GM03348 (cell line): ENCODE data around the gene RNF11.
"Not testable (repeated sequence)": the region's sequence is repeated elsewhere in the genome, so short reads cannot be mapped to it uniquely, and the experiment has no call there.

ENCODE experiments used
- DNase-seq: peaks from one replicate; pipeline ENCODE4 v3.0.0; 2012; ENCODE audit warnings: low spot score

Gene RNF11, protein sequence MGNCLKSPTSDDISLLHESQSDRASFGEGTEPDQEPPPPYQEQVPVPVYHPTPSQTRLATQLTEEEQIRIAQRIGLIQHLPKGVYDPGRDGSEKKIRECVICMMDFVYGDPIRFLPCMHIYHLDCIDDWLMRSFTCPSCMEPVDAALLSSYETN

DNA sequence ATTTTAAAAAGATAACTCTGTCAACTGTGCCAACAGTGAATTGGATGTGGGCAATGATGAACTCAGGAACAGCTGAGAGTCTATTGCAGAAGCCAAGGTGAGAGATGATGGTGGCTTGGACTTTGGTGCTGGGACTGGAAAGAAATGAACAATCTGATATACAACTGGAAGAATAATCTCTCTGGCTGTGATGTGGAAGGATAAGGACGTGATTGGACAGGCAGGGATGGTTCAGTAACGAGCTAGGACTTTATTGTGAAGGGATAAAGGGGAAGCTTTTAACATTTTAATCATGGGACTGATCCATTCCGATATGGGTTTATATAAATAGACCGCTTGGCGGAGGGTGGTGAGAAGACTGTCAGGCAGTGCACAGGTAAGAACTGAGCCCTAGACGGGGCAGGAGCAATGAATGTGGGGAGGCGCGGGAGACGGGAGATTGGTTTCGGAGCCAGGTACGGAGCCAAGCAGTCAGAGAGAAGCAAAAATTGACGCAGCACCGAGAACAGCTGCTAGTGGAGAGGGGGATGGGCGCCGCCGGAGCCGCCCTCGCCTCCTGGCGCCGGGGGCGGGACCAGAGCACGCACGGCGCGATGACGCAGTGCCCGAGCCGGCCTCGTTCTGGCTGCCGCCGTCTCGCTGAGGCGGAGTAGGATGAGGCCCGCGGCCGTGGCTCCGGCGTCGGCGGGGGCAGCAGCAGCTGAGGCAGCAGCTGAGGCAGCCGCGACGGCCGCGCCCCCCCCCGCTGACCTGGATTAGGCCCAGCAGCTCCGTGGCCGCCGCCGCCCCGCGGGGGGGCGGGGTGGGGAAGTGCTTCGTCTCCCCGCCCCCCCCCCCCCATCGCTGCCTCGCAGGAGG lies at the start of gene RNF11:
RNF11 (plus strand) TSS at position 601 of the 858 bp plus-strand sequence. CDS start 484 bp downstream, outside the sequence.
- DNase-seq: peak; percentile 98

DNA sequence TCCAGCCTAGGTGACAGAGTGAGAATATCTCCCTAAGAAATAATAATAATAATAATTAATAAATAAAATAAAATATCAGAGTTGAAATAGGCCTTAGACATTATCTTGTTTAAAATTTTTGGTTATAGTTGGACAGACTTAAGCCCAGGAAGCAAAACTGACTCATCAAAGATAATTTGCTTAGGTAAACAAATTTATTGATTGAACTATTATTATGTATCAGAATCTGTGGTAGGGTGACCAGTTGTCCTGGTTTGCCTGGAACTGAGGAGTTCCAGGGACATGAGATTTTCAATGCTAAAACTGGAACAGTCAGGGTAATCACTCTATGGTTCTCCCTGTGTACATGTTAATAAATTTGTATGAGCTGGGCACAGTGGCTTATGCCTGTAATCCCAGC lies 47.8 kb upstream of the RNF11 start:
- DNase-seq: no peak

DNA sequence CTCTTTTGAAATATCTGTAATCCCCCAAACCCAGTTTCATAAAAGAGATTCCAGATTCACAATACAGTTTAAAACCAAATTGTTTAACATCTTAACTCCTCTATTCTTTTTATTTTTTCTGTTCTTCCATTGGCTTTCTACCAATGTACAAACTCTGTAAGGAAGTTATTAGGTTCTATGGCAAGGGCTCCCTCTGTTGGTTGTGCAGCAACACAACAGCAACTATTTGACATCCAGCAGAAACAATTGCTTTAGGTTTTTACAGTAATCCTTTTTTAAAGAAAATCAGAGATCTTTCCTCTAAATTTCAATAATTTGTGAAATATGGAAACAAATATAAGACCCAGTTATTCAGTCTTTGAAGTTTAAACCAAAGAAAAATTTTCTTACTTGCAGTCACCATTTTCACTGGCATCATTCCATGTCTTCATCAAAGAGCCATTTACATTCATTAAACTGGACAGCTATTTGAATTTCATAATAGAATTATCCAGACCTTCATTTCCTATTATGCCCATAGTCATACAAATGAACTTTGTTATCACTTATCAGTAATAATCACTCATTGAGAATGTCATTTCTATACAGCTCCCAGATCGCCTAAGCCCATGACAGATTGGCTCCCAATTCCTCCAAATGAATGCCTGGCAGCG lies 46.5 kb upstream of the RNF11 start:
- DNase-seq: peak; percentile 83

DNA sequence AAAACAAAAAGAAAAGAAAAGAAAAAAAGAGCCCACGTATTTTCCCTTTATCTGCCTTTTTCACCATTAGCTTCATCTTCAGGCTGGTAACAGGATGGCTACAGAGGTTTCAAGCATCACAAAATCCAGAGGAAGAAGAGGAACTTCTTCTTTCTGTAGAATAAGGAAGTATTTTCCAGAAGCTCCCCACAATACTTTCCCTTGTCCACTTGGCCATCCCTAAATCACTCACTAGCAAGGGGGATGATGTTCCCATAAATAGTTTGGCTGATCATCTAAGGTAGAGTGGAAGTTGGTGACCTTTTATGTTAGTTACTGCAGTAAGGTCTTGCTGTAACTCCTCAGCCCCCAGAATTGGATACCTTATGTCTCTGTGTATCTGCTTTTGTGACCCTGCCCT lies 45.1 kb upstream of the RNF11 start:
- DNase-seq: no peak

DNA sequence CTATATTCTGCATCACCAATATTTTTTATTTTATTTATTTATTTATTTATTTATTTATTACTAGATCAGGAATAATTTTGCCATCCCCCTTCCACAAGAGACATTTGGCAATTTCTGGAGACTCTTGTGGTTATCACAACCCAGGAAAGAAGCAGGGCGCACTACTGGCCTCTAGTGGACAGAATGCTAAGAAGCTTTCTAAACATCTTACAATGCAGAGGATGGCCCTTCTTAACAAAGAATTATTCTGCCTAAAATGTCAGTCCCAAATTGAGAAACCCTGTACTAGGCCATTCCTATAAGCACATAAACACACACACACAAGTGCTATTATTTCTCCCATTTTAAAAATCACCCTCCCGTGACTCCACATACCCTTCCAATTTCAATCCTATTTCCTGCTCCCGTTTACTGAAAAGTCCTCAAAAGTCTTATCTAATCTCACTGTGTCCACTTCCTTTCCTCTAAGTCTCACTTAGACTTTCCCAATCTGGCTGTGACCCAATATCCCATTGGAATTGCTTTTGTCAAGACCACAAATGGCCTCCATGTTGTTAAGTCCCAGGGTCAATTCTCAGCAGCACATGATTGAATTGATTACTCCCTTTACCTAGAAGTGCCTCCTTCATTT lies 43.7 kb upstream of the RNF11 start:
- peak; percentile 81 for DNase-seq

DNA sequence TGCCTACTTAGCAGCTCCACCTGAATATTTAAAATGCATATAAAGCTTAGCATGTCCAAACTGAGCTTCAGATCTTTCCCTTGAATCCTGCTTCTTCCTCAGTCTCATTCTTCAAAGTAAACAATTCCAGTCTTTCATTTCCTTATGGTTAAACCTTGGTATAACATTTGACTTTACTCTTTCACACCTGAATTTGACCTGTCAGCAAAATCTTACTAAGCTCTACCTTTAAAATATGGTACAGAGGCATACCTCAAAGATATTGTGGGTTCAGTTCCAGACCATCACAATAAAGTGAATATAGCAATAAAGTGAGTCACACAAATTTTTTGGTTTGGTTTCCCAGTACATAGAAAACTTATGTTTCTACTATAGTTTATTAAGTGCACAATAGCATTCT lies 42.5 kb upstream of the RNF11 start:
- no peak for DNase-seq

DNA sequence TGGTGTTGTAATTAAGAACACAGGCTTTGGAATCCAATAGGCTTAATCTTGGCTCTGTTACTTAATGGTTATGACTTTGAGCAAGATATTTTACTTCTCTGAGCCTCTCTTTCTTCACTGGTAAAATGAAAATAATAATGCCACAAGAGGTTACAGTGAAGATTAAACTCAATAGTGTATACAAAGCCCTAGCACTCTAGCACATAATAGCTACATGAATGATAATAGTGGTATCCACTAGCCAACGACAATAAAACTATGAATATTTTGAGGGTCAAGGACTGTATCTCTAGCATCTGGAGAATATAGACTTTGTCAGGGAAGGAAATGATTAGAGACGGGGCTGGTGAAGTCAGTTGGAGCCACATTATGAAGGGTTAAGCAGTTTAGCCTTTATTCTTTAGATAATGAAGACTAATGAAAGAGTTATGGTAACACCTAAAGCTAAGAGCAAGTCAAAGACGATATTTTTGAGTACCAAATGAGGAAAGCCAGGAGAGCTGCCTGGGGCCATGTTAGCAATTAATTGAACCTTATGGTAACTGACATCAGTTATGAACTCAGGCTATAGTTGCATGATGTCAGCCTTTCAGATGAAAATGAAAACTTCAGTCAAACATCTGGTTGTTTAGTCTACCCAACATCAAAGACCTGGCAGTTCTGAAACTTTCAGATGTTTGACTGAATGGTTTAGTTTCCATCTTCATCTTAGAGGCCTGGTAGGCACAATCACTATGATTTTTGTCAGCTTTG lies 32.8 kb upstream of the RNF11 start:
- DNase-seq: no peak

DNA sequence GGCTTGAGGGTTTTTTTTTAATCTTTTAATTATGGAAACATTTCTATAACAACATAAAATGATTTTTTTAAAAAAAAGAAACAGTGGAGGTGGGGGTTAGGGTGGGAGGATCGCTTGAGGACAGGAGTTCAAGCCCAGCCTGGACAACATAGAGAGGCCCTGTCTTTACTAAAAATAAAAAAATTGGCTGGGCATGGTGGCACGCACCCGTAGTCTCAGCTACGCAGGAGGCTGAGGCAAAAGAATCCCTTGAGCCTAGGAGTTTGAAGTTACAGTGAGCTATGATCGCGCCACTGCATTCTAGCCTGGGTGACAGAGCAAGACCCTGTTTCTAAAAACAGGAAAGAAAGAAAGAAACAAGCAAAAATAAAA lies 32.2 kb upstream of the RNF11 start:
- DNase-seq: no peak

DNA sequence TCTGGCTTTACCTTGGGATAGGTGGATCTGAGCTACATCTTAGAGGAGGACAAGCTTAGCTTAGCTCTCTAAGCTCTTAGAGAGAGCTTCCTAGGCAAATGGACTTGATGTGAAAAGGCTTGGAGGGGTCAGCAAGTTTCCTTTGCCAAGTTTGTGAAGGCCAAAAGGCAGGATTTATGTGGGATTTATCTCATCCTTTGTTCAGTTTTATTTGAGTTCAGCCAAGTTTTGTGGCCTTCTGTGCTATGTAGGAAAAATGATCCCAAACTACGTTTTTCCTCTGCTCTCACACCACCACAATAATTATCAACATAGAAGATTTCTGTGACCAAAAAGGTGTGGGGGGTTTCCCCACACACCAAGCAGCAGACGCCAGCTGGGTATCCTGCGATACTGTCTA lies 26.0 kb upstream of the RNF11 start:
- DNase-seq: no peak

DNA sequence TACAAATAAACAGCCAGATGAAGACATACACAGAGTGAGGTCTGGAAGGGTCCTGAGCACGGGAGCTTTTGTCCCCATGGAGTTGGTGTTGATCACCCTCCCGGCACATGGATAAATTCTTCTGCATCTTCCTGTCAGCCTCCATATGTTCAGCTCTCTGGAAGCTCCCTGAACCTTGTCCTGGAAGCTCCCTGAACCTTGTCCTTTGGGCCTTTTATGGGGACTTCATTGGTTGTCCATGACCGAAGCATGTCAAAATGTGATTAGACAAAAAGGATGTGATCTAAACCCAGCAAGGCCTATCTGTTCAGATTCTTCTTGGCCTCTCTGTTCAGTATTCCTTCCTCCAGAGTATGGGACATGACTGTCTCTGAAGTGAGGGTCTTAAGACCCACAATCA lies 25.4 kb upstream of the RNF11 start:
- DNase-seq: no peak

DNA sequence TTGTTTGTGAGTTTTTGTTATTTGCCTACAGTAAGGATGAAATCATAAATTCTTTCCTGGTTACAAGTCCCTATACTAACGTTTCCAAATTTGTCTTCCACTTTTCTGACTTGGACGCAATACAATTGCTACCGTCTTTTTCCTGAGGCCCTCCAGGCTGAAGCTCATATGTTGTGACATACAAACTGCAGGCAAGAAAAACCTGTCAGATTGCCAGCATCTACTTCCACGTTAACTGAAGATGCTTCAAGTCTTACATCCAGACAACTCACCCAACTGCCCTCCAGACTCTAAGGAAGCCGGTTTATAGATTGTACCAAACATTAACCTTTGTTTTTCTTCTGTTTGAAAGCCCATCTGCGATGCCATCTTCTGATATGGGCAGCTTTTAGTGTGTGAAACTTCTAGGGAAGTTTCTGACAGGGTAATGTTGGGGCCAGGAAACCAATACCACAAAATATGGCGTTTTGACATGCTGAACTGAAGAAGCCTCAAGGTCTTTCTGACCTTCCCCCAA lies 21.4 kb upstream of the RNF11 start:
- DNase-seq: peak; percentile 64

DNA sequence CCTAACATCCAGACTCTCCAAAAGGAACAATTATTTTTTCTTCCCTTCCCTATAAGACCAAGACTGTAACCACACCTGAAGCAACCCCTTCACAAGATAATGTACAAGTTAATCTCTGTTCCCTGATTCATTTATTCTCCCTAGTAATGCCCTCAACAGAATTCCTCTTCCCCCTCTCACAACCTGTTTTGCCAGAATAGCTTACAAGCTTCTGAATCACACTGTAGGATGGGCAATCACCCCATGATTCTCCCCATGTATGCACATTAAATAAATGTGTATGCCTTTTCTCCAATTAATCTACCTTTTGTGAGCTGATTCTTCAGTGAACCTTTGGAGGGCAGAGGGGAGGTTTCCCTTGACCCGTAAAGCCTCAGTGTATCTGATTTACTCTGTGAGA lies 20.9 kb upstream of the RNF11 start:
- DNase-seq: no peak

DNA sequence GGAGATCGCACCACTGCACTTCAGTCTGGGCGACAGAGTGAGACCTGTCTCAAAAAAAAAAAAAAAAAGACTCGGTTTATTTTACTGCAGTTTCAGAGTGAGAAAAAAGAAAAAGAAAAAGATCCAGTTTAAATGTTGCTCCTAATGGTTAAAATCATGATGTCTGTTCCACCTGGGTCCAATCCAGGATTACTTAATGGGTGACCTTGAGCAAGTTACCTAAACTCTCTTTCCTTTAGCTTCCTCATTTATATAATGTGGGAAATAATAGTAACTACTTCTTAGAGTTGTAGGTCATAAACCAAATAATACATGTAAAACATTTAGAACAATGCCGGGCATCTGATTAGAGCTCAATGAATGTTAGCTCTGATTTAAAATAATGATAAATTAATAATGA lies 19.4 kb upstream of the RNF11 start:
- DNase-seq: no peak

DNA sequence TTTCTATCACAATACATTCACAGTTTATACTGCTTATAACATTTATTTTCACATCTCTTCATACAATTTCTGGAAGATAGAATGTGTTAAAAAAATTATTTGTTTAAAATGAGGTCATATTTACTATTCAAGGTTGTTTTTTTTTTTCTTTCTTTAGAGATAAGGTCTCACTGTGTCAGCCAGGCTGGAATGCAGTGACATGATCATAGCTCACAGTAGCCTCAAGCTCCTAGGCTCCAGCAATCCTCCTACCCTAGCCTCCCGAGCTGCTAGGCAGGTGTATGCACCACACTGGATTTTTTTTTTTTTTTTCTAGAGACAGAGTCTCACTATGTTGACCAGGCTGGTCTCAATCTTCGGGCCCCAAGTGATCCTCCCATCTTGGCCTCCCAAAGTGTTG lies 19.0 kb upstream of the RNF11 start:
- DNase-seq: no peak

DNA sequence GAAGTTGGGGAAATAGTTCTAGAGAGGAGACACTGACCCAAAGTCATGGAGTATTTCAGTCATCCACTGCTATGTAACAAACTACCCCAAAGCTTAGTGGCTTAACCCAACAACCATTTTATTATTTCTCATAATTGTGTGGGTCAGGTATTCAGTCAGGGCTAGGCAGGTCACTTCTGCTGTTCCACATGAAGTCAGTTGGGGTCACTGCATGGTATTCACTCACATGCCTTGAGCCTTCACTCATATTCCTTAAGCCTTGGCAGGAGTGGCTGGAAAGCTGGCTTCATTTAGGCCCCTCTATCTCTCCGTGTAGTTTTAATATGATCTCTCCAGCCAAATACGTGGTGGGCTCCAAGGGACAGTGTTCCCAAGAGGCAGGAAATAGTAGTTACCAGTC lies 17.5 kb upstream of the RNF11 start:
- no peak for DNase-seq

DNA sequence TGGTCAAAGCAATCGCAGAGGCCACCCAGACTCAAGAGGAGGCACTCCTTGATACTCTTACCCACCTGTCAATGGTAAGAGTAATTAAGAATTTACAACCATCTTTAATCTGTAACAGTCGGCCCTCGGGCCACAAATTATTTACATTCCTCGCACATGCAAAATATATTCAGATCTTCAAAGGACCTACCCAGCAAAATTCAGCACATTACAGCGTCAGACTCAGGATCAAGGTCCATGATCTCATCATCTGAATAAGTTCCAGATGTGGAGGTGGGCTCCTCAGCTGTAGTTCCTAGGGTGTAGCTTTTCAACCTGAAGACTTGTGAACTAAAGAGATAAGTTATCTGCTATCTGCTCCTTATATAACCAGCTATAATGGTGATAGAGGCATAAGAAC lies 17.1 kb upstream of the RNF11 start:
- no peak for DNase-seq

DNA sequence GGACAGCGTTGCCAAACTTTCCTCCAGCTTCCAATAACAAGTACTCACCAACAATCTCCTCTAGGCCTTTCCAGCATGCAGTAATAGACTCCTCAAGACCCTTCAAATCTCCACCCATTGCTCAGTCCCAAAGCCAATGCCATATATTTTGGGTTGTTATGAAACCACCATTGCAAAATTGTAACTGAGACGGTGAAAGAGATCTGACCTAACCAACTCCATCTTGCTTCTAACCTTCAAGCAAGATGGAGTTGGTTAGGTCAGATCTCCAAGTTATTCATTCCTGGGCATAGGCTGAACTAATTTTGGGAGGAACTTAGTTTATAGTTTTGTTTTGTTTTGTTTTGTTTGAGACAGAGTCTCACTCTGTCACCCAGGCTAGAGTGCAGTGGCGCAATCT lies 14.5 kb upstream of the RNF11 start:
- not testable (repeated sequence) for DNase-seq

DNA sequence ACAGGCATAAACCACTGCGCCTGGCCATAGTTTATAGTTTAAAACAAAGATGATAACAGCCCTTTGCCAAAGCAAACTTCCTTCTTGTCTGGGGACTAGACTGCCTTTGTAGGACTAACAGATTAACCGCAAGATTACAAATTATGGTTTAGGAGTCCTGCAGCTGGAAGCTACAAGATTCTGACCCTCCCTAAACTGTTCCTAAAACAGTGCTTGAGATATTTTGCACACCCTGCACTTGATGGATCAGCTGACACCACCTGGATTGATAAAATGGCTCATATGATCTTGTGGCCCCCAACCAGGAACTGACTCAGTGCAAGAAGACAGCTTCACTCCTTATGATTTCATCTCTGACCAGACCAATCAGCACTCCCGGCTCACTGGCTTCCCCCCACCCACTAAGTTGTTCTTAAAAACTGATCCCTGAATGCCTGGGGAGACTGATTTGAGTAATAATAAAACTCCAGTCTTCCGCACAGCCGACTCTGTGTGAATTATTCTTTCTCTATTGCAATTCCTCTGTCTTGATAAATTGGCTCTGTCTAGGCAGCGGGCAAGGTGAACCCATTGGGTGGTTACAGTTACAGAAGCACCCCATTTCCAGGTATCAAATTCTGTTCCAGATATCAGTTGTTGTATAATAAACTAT lies 13.8 kb upstream of the RNF11 start:
- DNase-seq: no peak

DNA sequence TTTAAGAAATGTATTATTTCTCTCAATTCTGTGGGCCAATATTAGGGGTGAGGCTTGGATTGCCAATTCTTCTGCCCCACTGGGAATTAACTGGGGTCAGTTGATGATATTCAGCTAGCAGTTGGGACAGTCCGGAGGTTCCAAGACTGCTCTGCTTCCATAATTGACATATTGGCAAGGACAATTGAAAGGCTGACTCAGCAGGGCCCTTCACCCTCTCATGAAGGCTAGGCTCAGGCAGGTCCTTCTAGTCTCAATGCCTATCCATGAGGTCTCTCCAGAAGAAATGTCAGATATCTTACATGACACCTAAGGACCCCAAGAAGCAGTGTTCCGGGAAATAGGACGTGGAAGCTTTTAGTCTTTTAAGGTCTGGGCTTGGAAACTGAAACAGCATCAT lies 13.3 kb upstream of the RNF11 start:
- no peak for DNase-seq

DNA sequence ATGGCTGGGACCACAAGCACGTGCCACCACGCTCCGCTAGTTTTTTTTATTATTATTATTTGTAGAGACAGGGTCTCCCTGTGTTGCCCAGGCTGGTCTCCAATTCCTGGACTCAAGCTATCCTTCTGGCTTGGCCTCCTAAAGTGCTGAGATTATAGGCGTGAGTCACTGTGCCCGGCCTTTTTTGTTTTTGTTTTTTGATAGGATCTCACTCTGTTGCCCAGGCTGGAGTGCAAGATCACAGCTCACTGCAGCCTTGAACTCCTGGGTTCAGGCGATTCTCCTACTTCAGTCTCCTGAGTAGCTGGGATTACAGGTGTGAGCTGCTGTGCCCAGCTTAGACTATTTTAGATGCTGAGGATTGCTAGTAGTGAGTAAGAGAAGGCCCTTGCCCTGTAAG lies 11.8 kb upstream of the RNF11 start:
- no peak for DNase-seq

DNA sequence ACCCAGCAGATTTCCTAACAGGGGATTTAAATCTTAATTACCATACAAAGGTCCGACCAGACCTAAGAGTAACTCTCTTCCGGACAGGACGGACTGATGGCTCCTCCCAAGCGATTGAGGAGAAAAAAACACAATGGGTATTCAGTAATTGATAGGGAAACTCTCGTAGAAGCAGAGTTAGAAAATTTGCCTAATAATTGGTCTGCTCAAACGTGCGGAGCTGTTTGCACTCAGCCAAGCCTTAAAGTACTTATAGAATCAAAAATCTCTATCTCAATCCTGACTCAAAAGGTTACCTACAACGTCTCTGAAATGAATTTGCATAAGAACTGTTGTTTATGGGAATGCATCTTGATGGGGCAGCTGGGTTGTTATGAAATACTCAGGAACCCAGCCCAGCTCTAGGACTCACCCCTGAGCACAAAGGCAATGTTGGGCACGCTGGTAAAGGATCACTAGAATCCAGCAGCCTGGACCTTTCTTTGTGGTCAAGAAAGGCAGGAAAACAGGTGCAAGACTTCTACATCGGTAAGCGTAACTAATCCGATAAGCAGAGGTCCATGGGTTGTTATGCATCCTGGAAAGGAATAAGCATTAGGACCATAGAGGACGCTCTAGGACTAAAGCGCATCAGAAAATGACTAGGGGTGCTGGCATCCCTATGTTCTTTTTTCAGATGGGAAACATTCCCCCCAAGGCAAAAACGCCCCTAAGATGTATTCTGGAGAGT lies 8.7 kb upstream of the RNF11 start:
- DNase-seq: not testable (repeated sequence)
